22Rv1 (cell line): ENCODE measurements around the gene TNNI3K.

Experiments
- H3K27ac ChIP-seq: fragments of 450-650 bp; 2 replicates; pipeline ENCODE4 v1.5.1; 2017
- ZFX ChIP-seq: fragments of 450-650 bp; IDR thresholded peaks from 2 replicates; pipeline ENCODE4 v1.6.1; 2017; ENCODE audit warnings: antibody characterized with exemption, borderline replicate concordance
- TF ChIP-seq, protein P1 (sequence below): fragments of 450-650 bp; IDR thresholded peaks from 2 replicates; pipeline ENCODE4 v1.5.1; 2017; ENCODE audit warnings: mild to moderate bottlenecking

The TNNI3K gene

DNA sequence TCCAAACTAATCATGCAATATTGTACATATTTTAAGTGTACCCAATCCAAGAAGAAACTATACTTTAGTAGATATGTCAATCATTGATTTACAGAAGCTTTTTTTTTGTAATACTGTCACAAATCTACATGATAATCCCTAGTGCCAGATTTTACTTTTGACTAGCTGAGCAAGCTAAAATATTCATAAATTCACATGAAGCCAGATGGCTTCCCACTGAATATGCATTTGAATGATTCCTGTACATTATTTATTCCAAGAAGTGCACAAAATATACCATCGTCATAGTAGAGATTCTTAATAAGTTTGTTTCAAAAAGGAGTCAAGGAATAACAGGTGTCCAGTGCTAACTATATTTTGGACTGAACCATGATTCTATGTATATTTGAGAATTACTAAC lies 20.0 kb upstream of the TNNI3K start:
- H3K27ac ChIP-seq, result no peak overlapping the region
- no peak for TF ChIP-seq ZFX
- TF ChIP-seq, protein P1, sequence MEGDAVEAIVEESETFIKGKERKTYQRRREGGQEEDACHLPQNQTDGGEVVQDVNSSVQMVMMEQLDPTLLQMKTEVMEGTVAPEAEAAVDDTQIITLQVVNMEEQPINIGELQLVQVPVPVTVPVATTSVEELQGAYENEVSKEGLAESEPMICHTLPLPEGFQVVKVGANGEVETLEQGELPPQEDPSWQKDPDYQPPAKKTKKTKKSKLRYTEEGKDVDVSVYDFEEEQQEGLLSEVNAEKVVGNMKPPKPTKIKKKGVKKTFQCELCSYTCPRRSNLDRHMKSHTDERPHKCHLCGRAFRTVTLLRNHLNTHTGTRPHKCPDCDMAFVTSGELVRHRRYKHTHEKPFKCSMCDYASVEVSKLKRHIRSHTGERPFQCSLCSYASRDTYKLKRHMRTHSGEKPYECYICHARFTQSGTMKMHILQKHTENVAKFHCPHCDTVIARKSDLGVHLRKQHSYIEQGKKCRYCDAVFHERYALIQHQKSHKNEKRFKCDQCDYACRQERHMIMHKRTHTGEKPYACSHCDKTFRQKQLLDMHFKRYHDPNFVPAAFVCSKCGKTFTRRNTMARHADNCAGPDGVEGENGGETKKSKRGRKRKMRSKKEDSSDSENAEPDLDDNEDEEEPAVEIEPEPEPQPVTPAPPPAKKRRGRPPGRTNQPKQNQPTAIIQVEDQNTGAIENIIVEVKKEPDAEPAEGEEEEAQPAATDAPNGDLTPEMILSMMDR, result no peak

DNA sequence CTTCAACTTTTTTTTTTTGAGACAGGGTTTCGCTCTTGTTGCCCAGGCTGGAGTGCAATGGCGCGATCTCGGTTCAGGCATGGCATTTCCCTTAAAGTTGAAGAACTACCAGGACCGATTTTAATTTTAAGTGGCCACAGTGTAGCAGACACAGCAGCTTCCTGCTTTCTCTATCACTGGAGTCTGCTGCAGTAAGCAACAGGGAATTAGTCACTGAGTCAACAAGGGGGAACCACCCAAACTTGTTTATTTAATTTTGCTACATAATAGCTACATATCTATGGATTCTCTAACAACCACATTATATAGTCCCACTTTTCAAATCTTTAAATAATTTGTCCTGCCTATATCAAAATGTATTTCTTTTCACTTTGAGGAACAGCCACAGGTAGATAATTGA lies 12.5 kb upstream of the TNNI3K start:
- TF ChIP-seq ZFX, result no peak
- TF ChIP-seq, protein P1, result no peak

DNA sequence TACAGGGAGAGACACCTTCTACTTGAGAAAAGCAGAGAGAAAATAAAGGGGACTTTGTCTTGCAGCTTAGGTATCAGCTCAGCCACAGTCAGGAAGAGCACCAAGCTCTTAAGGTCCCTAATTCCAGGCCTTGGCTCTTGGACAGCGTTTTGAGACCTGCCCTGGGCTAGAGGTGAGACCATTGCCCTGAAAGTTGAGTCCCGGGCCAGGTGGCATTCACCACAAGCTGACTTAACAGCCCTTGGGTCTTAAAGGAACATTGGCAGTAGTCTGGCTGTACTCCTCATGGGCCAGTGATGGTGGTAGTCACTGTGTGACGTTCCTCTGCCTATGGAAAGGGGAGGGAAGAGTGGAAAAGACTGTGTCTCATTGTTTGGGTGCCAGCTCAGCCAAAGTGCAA lies 11.7 kb upstream of the TNNI3K start:
- H3K27ac ChIP-seq, result no peak overlapping the region
- TF ChIP-seq ZFX, result no peak

More for the DNA sequence above, 12.5 kb upstream of the TNNI3K start:
- H3K27ac ChIP-seq, result no peak overlapping the region

DNA sequence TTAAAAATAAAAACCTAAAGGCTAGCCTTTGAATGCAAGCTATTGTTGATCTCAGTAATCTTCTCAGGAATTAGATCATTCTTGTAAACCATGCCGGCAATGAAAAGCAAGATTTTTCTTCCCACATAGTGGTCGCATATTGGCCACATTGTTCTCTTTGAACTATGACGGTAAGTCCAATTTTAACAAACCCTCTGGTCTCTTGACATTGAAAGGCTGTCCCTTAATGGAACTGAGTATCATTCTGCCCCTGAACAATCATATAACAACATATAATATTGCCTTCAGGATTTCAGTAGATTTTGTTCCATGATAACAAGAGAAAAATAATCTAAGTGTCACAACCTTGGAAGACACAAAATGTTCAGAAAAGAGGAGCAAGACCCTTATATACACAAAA lies 1.3 kb downstream of the TNNI3K start:
- H3K27ac ChIP-seq, result no peak overlapping the region
- no peak for TF ChIP-seq ZFX
- TF ChIP-seq, protein P1, result no peak

DNA sequence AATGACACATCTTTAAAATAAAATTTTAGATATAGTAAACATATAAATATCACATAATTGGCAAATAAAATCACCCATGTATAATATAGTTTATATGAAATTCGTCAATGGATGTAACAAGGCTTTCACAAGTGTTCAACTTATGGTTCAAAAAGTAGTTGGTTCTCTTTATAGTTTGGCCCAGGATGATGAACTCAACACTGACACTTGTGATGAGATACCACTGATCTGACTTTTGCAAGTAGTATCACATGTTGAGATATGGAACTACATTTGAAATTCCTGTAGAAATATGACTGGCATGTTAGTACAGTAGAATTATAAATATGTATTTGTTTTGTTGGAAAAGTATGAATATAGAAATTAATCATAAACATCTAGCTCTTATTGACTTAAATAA lies 1.8 kb downstream of the TNNI3K start:
- TF ChIP-seq, protein P1, result no peak
- no peak for TF ChIP-seq ZFX
- no peak overlapping the region for H3K27ac ChIP-seq

- TF ChIP-seq ZFX, result no peak
- TF ChIP-seq, protein P1, result no peak
- no peak overlapping the region for H3K27ac ChIP-seq
Observed at GRCh38 chr1:74237787-74238186, 2.6 kb downstream of the TNNI3K start.

DNA sequence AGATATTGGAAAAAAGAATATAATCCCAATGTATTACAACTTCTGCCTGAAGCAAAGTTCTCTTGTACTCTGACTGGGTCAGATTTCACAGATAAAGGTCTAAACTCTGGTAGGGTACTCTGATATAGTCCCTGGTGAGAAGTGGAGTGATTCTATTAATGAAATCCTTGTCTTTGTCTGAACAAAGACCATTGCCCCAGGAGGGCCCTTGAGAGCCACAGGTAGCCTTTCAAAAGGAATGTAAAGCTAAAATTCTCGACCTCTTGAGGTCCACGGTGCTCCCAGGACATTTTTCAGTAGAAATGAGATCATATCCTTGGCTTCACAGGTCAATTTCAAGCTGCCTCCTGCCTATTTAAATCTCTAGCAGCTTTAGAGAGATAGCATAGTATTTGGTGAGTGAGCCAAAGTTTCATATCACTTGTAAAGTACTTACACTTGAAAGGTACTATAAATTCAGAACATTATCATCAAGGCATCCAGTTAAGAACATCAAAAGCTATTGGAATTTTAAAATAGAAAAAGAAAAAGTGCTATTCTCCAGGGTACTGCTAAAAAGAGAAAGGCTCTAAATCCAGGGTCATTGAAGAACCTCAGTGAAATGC lies 10.1 kb downstream of the TNNI3K start:
- H3K27ac ChIP-seq, result no peak overlapping the region
- no peak for TF ChIP-seq ZFX
- TF ChIP-seq, protein P1, result no peak

DNA sequence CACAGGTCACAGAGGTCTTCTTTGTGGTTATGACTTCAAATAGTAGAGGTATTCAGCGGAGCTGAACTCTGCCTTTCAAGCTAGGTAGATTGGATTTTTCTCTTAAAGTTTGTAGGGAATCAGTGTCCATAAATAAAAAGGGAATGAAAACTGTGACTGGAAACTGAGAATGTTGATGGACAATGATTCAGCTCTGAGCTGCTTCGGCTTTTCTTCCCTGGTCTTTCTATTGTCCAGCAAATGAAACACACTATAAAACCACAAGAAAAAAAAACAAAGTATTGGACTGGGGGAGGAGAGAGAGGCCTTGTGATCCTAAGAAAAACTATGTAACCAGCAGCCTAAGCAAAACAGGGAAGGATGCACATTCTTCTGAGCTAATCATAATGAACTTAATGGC lies 11.1 kb downstream of the TNNI3K start:
- no peak for TF ChIP-seq ZFX
- TF ChIP-seq, protein P1, result no peak
- H3K27ac ChIP-seq, result no peak overlapping the region
